Measurements from ENCODE around the gene CSNK1A1. TPM values are rescaled to one million over a fixed set of nuclear protein-coding genes. Genes with fewer than 3 reads are reported as not detected.

Gene CSNK1A1
- total RNA-seq, 1 donor from 2014 or later = 176 TPM

- TF ChIP-seq CTCF (conservative IDR thresholded peaks at IDR 0.05; ENCODE audit: low read depth, low read length) = no peak
- DNase-seq (ENCODE audit: low read depth) = no peak
- H3K4me3 ChIP-seq (ENCODE audit: low read depth, low read length) = no peak overlapping the region
Observed at GRCh38 chr5:149594206-149594895, 43.1 kb upstream of the CSNK1A1 start.

- no peak overlapping the region for H3K4me3 ChIP-seq (ENCODE audit: low read depth, low read length)
- no peak for DNase-seq (ENCODE audit: low read depth)
- no peak for TF ChIP-seq CTCF (conservative IDR thresholded peaks at IDR 0.05; ENCODE audit: low read depth, low read length)
Observed at GRCh38 chr5:149593370-149593769, 42.1 kb upstream of the CSNK1A1 start.

GRCh38 chr5:149588936-149589335 is 37.7 kb upstream of the CSNK1A1 start:
- DNase-seq (ENCODE audit: low read depth) = no peak
- no peak for TF ChIP-seq CTCF (conservative IDR thresholded peaks at IDR 0.05; ENCODE audit: low read depth, low read length)
- H3K4me3 ChIP-seq (ENCODE audit: low read depth, low read length) = no peak overlapping the region

- DNase-seq (ENCODE audit: low read depth) = no peak
- no peak for TF ChIP-seq CTCF (conservative IDR thresholded peaks at IDR 0.05; ENCODE audit: low read depth, low read length)
- no peak overlapping the region for H3K4me3 ChIP-seq (ENCODE audit: low read depth, low read length)
Observed at GRCh38 chr5:149586708-149587318, 35.6 kb upstream of the CSNK1A1 start.

- DNase-seq (ENCODE audit: low read depth) = no peak
- no peak for TF ChIP-seq CTCF (conservative IDR thresholded peaks at IDR 0.05; ENCODE audit: low read depth, low read length)
- no peak overlapping the region for H3K4me3 ChIP-seq (ENCODE audit: low read depth, low read length)
Observed at GRCh38 chr5:149585910-149586309, 34.7 kb upstream of the CSNK1A1 start.

GRCh38 chr5:149584121-149584520 is 32.9 kb upstream of the CSNK1A1 start:
- no peak for DNase-seq (ENCODE audit: low read depth)
- no peak overlapping the region for H3K4me3 ChIP-seq (ENCODE audit: low read depth, low read length)
- TF ChIP-seq CTCF (conservative IDR thresholded peaks at IDR 0.05; ENCODE audit: low read depth, low read length) = no peak

GRCh38 chr5:149583394-149583793 is 32.2 kb upstream of the CSNK1A1 start:
- TF ChIP-seq CTCF (conservative IDR thresholded peaks at IDR 0.05; ENCODE audit: low read depth, low read length) = no peak
- no peak overlapping the region for H3K4me3 ChIP-seq (ENCODE audit: low read depth, low read length)
- DNase-seq (ENCODE audit: low read depth) = no peak
